ENCODE measurements around the gene RPS8. TPM values are rescaled to one million over a fixed set of nuclear protein-coding genes. Genes with fewer than 3 reads are reported as not detected.
"Not testable (repeated sequence)": the region's sequence is repeated elsewhere in the genome, so short reads cannot be mapped to it uniquely, and the experiment has no call there.

Gene RPS8
- total and polyA plus RNA-seq, 4 donors: 1,445 to 3,558 (median 1,692) TPM

GRCh38 chr1:44792736-44793502 is 17.6 kb downstream of the RPS8 start:
- H3K36me3 ChIP-seq (ENCODE audit: control insufficient read depth in 4 of 4, insufficient read depth in 4 of 4, low read length in 4 of 4): no peaks in the 10 kb centered on the region
- no peak for DNase-seq
- WGBS, 2 donors: 85 to 91% methylated on average over 9 of the region's 9 CpGs
- no peaks in the 10 kb centered on the region for H3K27me3 ChIP-seq (ENCODE audit: control insufficient read depth in 3 of 3, insufficient read depth in 3 of 3, low read length in 2 of 3)
- no peaks in the 10 kb centered on the region for H3K4me1 ChIP-seq (ENCODE audit: control insufficient read depth in 5 of 5, insufficient read depth in 5 of 5, low read length in 5 of 5)
- no peak overlapping the region for H3K4me3 ChIP-seq
- no peak for TF ChIP-seq CTCF (IDR thresholded peaks at IDR 0.05; ENCODE audit: control extremely low read depth, extremely low read depth)
- H3K9me3 ChIP-seq (ENCODE audit: control insufficient read depth in 4 of 4, insufficient read depth in 3 of 4, low read length in 3 of 4): no peaks in the 10 kb centered on the region
- H3K27ac ChIP-seq (ENCODE audit: low read depth in 1 of 2, low read length in 1 of 2): peak overlapping the region in 1 of 2 donors; percentile 11
- no peak for ATAC-seq (ENCODE audit: insufficient read depth, low FRiP score)
- H3K9ac ChIP-seq (ENCODE audit: insufficient read depth in 1 of 2, low read length in 2 of 2): no peak overlapping the region

- not testable (repeated sequence) for ATAC-seq (ENCODE audit: insufficient read depth, low FRiP score)
These were observed 22.5 kb downstream of the RPS8 start for GRCh38 chr1:44797886-44798285.

GRCh38 chr1:44798481-44799365 is 23.4 kb downstream of the RPS8 start:
- DNase-seq (no peak), ATAC-seq (ENCODE audit: insufficient read depth, low FRiP score) (no peak)
- Histone ChIP-seq H3K4me3 (no peak overlapping the region), H3K4me1 (ENCODE audit: control insufficient read depth in 5 of 5, insufficient read depth in 5 of 5, low read length in 5 of 5) (peaks cover 0 to 21% (median 5%) of the 10 kb centered on the region in 5 donors), H3K27ac (ENCODE audit: low read depth in 1 of 2, low read length in 1 of 2) (peak overlapping the region in 1 of 2 donors; percentile 29), H3K27me3 (ENCODE audit: control insufficient read depth in 3 of 3, insufficient read depth in 3 of 3, low read length in 2 of 3) (no peaks in the 10 kb centered on the region), H3K9me3 (ENCODE audit: control insufficient read depth in 4 of 4, insufficient read depth in 3 of 4, low read length in 3 of 4) (no peaks in the 10 kb centered on the region), H3K36me3 (ENCODE audit: control insufficient read depth in 4 of 4, insufficient read depth in 4 of 4, low read length in 4 of 4) (peaks cover 0 to 13% (median 9%) of the 10 kb centered on the region in 4 donors), H3K9ac (ENCODE audit: insufficient read depth in 1 of 2, low read length in 2 of 2) (no peak overlapping the region)
- 86 to 94% methylated on average over 10 of the region's 10 CpGs for WGBS, 2 donors
- no peak for TF ChIP-seq CTCF (IDR thresholded peaks at IDR 0.05; ENCODE audit: control extremely low read depth, extremely low read depth)

More at GRCh38 chr1:44797886-44798285, 22.5 kb downstream of the RPS8 start:
- not testable (repeated sequence) for H3K27ac ChIP-seq (ENCODE audit: low read depth in 1 of 2, low read length in 1 of 2); H3K36me3 ChIP-seq (ENCODE audit: control insufficient read depth in 4 of 4, insufficient read depth in 4 of 4, low read length in 4 of 4); H3K9me3 ChIP-seq (ENCODE audit: control insufficient read depth in 4 of 4, insufficient read depth in 3 of 4, low read length in 3 of 4); H3K27me3 ChIP-seq (ENCODE audit: control insufficient read depth in 3 of 3, insufficient read depth in 3 of 3, low read length in 2 of 3); H3K4me3 ChIP-seq; DNase-seq; H3K9ac ChIP-seq (ENCODE audit: insufficient read depth in 1 of 2, low read length in 2 of 2)
- peaks cover 0 to 16% (median 5%) of the 10 kb centered on the region in 5 donors for H3K4me1 ChIP-seq (ENCODE audit: control insufficient read depth in 5 of 5, insufficient read depth in 5 of 5, low read length in 5 of 5)
- WGBS, 2 donors: 86 to 92% methylated on average over 8 of the region's 8 CpGs

All from lung (tissue), 12 donors.